Measurements from ENCODE around the gene CARD11.

CARD11 gene

DNA sequence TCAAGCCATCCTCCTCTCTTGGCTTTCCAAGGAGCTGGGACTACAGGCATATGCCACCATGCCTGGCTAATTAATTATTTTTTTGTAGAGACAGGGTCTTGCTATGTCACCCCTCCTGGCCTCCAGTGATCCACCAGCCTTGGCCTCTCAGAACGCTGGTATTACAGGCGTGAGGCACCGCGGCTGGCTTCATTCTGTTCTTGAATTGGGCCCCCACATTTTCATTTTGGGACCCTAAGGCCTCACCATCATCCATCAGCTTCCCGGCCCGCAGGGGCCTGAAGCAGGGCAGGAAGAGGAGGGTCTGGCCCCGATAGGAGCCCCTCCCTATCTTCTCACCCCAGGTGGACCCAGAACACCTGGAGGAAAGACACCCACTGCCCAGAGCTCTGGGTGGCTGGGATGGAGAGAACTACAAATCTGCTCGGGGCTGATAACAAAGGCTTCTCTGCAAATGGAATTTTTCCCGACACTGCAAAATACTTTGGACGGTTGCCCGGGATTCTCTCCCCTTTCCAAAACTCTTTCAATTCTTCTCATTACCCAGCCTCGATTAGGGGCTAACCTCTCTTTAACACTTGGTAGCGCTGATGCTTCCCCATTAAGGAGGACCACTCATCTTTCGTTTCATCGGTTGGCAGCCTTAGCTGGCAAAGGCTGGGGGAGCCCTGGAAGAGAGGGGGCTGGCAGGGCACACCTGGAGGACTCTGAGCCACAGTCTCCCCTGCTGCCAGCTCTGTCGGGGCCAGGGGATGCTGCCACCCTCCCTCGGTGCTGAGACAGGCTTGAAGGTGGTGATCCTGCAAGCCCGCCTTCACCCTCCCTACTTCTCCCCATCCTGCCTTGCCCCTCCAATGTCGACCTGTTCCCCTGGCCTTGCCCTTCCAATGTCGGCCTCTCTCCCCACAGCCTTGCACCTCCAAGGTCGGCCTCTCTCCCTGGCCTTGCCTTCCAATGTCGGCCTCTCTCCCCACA, 118.5 kb downstream of the CARD11 start:
- H3K36me3 ChIP-seq (ENCODE audit: insufficient read depth, low read length): peaks cover 14% of the 10 kb centered on the region; the same call in 1 of the 2 replicates
- no peaks in the 10 kb centered on the region for H4K20me1 ChIP-seq (ENCODE audit: insufficient read depth, low read length, poor library complexity, severe bottlenecking)
- no peaks in the 10 kb centered on the region for H3F3A ChIP-seq (ENCODE audit: low read depth)
- H3K4me1 ChIP-seq (ENCODE audit: insufficient read depth, low read length, poor library complexity, severe bottlenecking): no peaks in the 10 kb centered on the region
- H3K4me3 ChIP-seq (ENCODE audit: low read length, poor library complexity, severe bottlenecking): no peak overlapping the region
- TF ChIP-seq, protein P1, sequence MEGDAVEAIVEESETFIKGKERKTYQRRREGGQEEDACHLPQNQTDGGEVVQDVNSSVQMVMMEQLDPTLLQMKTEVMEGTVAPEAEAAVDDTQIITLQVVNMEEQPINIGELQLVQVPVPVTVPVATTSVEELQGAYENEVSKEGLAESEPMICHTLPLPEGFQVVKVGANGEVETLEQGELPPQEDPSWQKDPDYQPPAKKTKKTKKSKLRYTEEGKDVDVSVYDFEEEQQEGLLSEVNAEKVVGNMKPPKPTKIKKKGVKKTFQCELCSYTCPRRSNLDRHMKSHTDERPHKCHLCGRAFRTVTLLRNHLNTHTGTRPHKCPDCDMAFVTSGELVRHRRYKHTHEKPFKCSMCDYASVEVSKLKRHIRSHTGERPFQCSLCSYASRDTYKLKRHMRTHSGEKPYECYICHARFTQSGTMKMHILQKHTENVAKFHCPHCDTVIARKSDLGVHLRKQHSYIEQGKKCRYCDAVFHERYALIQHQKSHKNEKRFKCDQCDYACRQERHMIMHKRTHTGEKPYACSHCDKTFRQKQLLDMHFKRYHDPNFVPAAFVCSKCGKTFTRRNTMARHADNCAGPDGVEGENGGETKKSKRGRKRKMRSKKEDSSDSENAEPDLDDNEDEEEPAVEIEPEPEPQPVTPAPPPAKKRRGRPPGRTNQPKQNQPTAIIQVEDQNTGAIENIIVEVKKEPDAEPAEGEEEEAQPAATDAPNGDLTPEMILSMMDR (conservative IDR thresholded peaks at IDR 0.05; ENCODE audit: low read length): no peak
- no peak for TF ChIP-seq EZH2phosphoT487 (IDR thresholded peaks at IDR 0.05; ENCODE audit: borderline replicate concordance)
- no peaks in the 10 kb centered on the region for H3K9me3 ChIP-seq (ENCODE audit: insufficient read depth, low read depth, low read length)
- H3K27me3 ChIP-seq (ENCODE audit: insufficient read depth, low read length, poor library complexity, severe bottlenecking): no peaks in the 10 kb centered on the region
- H3K79me2 ChIP-seq (ENCODE audit: insufficient read depth, low read length): no peaks in the 10 kb centered on the region
- no peak overlapping the region for H3K9ac ChIP-seq (ENCODE audit: low read depth, low read length, poor library complexity, severe bottlenecking)
- no peak overlapping the region for H2AFZ ChIP-seq (ENCODE audit: low read length)
- no peak overlapping the region for H3K4me2 ChIP-seq (ENCODE audit: low read depth, low read length, poor library complexity, severe bottlenecking)
- no peaks in the 10 kb centered on the region for H3K9me2 ChIP-seq (replicated peaks; ENCODE audit: low read depth, low read length)

DNA sequence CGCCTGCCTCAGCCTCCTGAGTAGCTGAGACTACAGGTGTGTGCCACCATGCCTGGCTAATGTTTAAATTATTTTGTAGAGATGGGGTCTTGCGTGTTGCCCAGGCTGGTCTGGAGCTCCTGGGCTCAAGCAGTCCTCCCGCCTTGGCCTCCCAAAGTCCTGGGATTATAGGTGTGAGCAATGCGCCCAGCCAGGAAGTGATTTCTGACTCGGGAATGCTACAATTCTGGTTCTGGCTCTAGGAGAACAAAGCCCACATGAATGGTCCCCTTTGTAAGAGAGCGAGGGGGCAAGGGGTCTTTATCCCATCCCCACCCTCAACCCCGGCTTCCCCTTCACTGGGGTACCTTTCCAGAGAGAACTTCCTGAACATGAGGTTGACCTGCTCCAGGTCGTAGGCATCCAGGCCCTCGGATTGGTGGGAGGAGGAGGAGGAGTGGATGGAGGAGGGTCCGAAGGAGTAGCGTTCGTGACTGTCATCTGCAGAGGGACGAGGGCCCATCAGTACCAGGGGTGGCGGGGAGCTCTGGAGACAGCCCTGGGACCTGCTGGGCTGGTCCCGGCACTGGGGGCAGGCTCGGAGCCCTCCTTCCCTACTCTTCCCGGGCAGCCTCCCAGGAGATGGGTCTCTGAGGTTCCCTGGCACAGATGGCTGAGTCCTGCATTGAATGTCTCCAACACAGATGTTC, 119.6 kb downstream of the CARD11 start:
- Histone ChIP-seq H3K27me3 (ENCODE audit: insufficient read depth, low read length, poor library complexity, severe bottlenecking) (no peaks in the 10 kb centered on the region), H3K9ac (ENCODE audit: low read depth, low read length, poor library complexity, severe bottlenecking) (no peak overlapping the region), H3K36me3 (ENCODE audit: insufficient read depth, low read length) (peaks cover 18% of the 10 kb centered on the region; the same call in 1 of the 2 replicates), H3K4me2 (ENCODE audit: low read depth, low read length, poor library complexity, severe bottlenecking) (no peak overlapping the region), H3K9me2 (replicated peaks; ENCODE audit: low read depth, low read length) (no peaks in the 10 kb centered on the region), H2AFZ (ENCODE audit: low read length) (no peak overlapping the region), H3K4me3 (ENCODE audit: low read length, poor library complexity, severe bottlenecking) (no peak overlapping the region), H3F3A (ENCODE audit: low read depth) (no peaks in the 10 kb centered on the region), H3K9me3 (ENCODE audit: insufficient read depth, low read depth, low read length) (no peaks in the 10 kb centered on the region), H3K79me2 (ENCODE audit: insufficient read depth, low read length) (no peaks in the 10 kb centered on the region), H3K4me1 (ENCODE audit: insufficient read depth, low read length, poor library complexity, severe bottlenecking) (no peaks in the 10 kb centered on the region), H4K20me1 (ENCODE audit: insufficient read depth, low read length, poor library complexity, severe bottlenecking) (no peaks in the 10 kb centered on the region)
- TF ChIP-seq, protein P1 (conservative IDR thresholded peaks at IDR 0.05; ENCODE audit: low read length): no peak
- TF ChIP-seq EZH2phosphoT487 (IDR thresholded peaks at IDR 0.05; ENCODE audit: borderline replicate concordance): no peak

DNA sequence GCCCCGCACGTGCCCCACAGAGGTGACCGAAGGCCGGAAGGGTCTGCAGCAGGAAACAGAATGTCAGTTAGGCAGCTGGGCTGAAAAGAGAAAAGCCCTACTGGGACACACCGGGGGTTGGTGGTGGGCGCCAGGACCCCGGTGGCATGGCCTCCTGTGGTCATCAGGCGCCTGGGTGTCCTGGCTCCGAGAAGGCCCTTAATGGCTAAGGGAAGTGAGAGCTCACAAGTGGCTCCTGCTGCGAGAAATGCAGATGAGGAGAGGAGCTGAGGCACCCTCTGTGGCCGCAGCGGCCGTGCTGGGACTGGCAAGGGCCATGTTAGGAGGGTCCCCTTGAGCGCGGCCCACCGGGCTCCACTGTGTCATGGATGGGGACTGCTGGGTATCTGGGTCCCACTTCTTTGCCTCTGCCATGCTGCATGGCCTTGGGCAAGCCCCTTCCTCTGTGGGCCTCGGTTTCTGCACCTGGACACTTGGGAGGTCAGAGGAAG, 120.3 kb downstream of the CARD11 start:
- H4K20me1 ChIP-seq (ENCODE audit: insufficient read depth, low read length, poor library complexity, severe bottlenecking): no peaks in the 10 kb centered on the region
- no peaks in the 10 kb centered on the region for H3F3A ChIP-seq (ENCODE audit: low read depth)

More for the DNA sequence above, 120.3 kb downstream of the CARD11 start:
- Histone ChIP-seq H3K4me3 (ENCODE audit: low read length, poor library complexity, severe bottlenecking) (no peak overlapping the region), H3K9me3 (ENCODE audit: insufficient read depth, low read depth, low read length) (no peaks in the 10 kb centered on the region), H3K4me2 (ENCODE audit: low read depth, low read length, poor library complexity, severe bottlenecking) (no peak overlapping the region), H3K36me3 (ENCODE audit: insufficient read depth, low read length) (peaks cover 14% of the 10 kb centered on the region; the same call in 1 of the 2 replicates), H3K79me2 (ENCODE audit: insufficient read depth, low read length) (no peaks in the 10 kb centered on the region), H2AFZ (ENCODE audit: low read length) (no peak overlapping the region), H3K4me1 (ENCODE audit: insufficient read depth, low read length, poor library complexity, severe bottlenecking) (no peaks in the 10 kb centered on the region), H3K9ac (ENCODE audit: low read depth, low read length, poor library complexity, severe bottlenecking) (no peak overlapping the region), H3K9me2 (replicated peaks; ENCODE audit: low read depth, low read length) (no peaks in the 10 kb centered on the region), H3K27me3 (ENCODE audit: insufficient read depth, low read length, poor library complexity, severe bottlenecking) (no peaks in the 10 kb centered on the region)
- TF ChIP-seq, protein P1 (conservative IDR thresholded peaks at IDR 0.05; ENCODE audit: low read length): no peak
- no peak for TF ChIP-seq EZH2phosphoT487 (IDR thresholded peaks at IDR 0.05; ENCODE audit: borderline replicate concordance)
